ENCODE measurements around the gene KATNBL1. TPM values are rescaled to one million over a fixed set of nuclear protein-coding genes. Genes with fewer than 3 reads are reported as not detected.
"Not testable (repeated sequence)": the region's sequence is repeated elsewhere in the genome, so short reads cannot be mapped to it uniquely, and the experiment has no call there.

The KATNBL1 gene
- total RNA-seq, 1 donor from 2014 or later, result 42.3 TPM

DNA sequence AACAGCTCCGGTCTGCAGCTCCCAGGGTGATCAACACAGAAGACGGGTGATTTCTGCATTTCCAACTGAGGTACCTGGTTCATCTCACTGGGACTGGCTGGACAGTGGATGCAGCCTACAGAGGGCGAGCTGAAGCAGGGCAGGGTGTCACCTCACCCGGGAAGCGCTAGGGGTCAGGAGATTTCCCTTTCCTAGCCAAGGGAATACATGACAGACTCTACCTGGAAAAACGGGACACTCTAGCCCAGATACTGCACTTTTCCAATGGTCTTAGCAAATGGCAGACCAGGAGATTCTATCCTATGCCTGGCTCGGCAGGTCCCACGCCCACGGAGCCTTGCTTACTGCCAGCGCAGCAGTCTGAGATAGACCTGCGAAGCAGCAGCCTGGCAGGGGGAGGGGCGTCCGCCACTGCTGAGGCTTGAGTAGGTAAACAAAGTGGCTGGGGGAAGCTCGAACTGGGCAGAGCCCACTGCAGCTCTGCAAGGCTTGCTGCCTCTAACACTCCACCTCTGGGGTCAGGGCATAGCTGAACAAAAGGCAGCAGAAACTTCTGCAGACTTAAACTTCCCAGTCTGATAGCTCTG lies 43.8 kb downstream of the KATNBL1 start:
- H3K9me3 Mint-ChIP-seq, result peaks cover 57% of the 10 kb centered on the region
- H3K27me3 Mint-ChIP-seq (ENCODE audit: low read depth); H3K27ac Mint-ChIP-seq; H3K4me3 Mint-ChIP-seq (ENCODE audit: low read depth); DNase-seq (ENCODE audit: low spot score); H3K4me1 Mint-ChIP-seq (ENCODE audit: low read depth); intact Hi-C loops (cut with micrococcal nuclease): not testable (repeated sequence)
- peaks cover 66% of the 10 kb centered on the region for H3K36me3 Mint-ChIP-seq (ENCODE audit: low read depth)

DNA sequence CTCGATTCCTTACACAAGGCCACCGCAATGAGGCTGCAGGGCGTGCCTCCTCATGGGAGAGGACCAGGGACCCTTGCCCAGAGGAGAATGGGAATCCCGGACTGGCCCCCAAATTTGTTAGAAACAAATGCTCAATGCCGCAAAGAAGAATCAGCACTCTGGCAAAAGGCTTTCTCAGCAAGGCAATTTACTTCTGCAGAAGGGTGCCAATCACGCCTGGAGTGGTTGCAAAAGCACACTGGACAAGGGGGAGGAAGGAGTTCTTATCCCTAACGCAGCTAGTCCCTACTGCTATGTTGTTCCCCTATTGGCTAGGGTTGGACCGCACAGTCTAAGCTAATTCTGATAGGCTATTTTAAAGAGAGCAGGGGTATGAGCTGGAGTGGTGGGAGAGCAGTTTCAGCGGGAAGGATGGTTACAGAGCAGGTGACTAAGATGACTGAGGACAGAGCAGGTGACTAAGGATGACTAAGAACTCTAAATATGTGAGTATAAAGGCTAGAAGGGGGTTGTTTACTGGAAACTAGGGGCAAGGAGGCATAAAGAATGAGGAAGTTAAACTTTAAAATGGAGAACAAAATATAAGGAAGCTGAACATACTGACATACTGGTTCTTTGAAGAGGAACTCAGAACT lies 48.5 kb downstream of the KATNBL1 start:
- Mint-ChIP-seq H3K27ac (no peak overlapping the region), H3K9me3 (peaks cover 70% of the 10 kb centered on the region), H3K36me3 (ENCODE audit: low read depth) (peaks cover 88% of the 10 kb centered on the region), H3K4me3 (ENCODE audit: low read depth) (no peak overlapping the region), H3K4me1 (ENCODE audit: low read depth) (peaks cover 1% of the 10 kb centered on the region), H3K27me3 (ENCODE audit: low read depth) (no peaks in the 10 kb centered on the region)
- DNase-seq (ENCODE audit: low spot score), result no peak
- intact Hi-C loops (cut with micrococcal nuclease), result no loop called here

DNA sequence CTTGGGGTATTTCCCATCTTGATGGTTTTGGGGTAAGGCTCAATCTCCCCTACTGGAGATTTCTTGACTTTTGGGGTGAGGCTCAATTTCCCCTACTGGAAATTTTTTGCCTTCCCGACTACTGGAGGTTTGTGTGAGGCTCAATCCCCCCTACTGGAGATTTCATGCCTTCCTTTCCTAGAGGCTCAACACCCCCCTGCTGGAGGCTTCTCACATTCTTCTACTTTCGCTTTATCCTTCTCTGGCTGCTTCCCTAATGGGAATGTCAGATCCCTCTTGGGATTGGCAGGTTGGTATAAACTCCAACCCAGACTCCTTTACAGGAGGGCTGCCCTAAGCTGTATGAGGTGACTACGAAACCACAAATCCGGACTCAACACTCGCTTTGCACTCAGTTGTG lies 49.2 kb downstream of the KATNBL1 start:
- intact Hi-C loops (cut with micrococcal nuclease), result no loop called here
- H3K27ac Mint-ChIP-seq, result no peak overlapping the region
- H3K27me3 Mint-ChIP-seq (ENCODE audit: low read depth), result no peaks in the 10 kb centered on the region
- H3K4me3 Mint-ChIP-seq (ENCODE audit: low read depth), result no peak overlapping the region
- peaks cover 2% of the 10 kb centered on the region for H3K4me1 Mint-ChIP-seq (ENCODE audit: low read depth)
- peaks cover 77% of the 10 kb centered on the region for H3K9me3 Mint-ChIP-seq
- peaks cover 95% of the 10 kb centered on the region for H3K36me3 Mint-ChIP-seq (ENCODE audit: low read depth)
- DNase-seq (ENCODE audit: low spot score), result no peak

DNA sequence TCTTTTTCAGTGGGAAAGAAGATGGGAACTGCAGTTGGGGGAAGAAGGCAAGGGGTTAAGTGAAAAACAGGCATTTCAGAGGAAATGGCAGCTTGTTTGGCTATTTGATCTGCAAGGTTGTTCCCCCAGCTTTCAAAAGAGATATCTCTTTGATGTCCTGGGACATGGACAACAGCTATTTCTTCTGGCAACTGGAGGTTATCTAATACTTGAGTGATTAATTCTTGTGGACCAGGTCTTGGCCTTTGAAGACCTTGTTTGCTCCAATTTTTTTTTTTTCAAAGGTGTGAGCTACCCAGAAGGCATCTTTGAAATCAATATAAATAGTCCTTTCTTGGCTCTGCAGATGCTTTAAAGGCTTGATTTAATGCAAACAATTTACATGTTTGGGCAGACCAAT lies 51.5 kb downstream of the KATNBL1 start:
- Mint-ChIP-seq H3K4me1 (ENCODE audit: low read depth) (peaks cover 4% of the 10 kb centered on the region), H3K9me3 (peaks cover 80% of the 10 kb centered on the region), H3K4me3 (ENCODE audit: low read depth) (no peak overlapping the region), H3K27ac (no peak overlapping the region), H3K27me3 (ENCODE audit: low read depth) (no peaks in the 10 kb centered on the region), H3K36me3 (ENCODE audit: low read depth) (peaks cover 96% of the 10 kb centered on the region)
- no peak for DNase-seq (ENCODE audit: low spot score)
- intact Hi-C loops (cut with micrococcal nuclease), result no loop called here

GRCh38 chr15:34155859-34156258 lies 54.0 kb downstream of the KATNBL1 start:
- peaks cover 62% of the 10 kb centered on the region for H3K9me3 Mint-ChIP-seq
- H3K36me3 Mint-ChIP-seq (ENCODE audit: low read depth), result peaks cover 90% of the 10 kb centered on the region
- intact Hi-C loops (cut with micrococcal nuclease), result no loop called here
- no peaks in the 10 kb centered on the region for H3K27me3 Mint-ChIP-seq (ENCODE audit: low read depth)
- H3K4me3 Mint-ChIP-seq (ENCODE audit: low read depth), result no peak overlapping the region
- peaks cover 4% of the 10 kb centered on the region for H3K4me1 Mint-ChIP-seq (ENCODE audit: low read depth)
- no peak for DNase-seq (ENCODE audit: low spot score)
- no peak overlapping the region for H3K27ac Mint-ChIP-seq

DNA sequence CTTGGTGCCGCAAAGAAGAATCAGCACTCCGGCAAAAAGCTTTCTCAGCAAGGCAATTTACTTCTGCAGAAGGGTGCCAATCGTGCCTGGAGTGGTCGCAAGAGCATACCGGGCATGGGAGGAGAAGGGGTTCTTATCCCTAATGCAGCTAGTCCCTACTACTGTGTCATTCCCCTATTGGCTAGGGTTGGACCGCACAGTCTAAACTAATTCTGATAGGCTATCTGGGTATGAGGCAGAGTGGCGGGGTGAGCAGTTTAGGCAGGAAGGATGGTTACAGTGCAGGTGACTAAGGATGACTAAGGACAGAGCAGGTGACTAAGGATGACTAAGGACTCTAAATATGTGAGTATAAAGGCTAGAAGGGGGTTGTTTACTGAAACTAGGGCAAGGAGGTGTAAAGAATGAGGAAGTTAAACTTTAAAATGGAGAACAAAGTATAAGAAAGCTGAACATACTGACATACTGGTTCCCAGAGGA lies 55.1 kb downstream of the KATNBL1 start:
- intact Hi-C loops (cut with micrococcal nuclease), result no loop called here
- Mint-ChIP-seq H3K27me3 (ENCODE audit: low read depth) (no peaks in the 10 kb centered on the region), H3K4me3 (ENCODE audit: low read depth) (no peak overlapping the region), H3K9me3 (peaks cover 51% of the 10 kb centered on the region), H3K27ac (no peak overlapping the region), H3K36me3 (ENCODE audit: low read depth) (peaks cover 88% of the 10 kb centered on the region), H3K4me1 (ENCODE audit: low read depth) (peaks cover 4% of the 10 kb centered on the region)
- no peak for DNase-seq (ENCODE audit: low spot score)

DNA sequence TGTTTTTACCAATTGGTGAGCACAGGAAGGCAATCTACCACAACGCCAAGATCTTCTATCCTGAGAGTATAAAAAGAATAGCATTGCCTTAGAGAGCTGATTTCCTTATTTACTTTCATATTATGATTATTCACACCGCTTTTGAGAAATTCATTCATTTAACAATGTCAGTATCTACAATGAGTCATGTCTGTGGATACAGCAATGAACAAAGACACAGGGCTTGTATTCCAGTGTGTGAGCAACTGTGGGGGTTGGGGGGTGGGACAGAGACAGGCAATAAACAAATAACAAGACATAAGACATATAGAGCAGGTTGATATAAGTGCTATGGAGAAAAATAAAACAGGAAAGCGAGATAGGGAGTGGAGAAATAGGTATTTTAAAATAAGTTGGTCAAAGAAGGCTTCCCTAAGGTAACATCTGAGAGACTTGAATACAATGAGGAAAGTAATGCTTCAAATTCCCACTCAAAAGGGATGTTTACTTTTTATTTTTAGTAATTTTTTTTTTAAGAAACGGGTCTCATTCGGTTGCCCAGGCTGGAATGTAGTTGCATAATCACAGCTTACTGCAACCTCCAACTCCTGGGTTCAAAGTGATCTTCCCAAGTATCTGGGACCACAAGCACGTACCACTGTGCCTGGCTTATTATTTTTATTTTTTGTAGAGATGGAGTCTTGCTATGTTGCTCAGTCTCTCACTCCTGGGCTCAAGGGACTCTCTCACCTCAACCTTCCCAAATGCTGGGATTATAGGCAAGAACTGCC lies 62.3 kb downstream of the KATNBL1 start:
- no peak for DNase-seq (ENCODE audit: low spot score)
- H3K9me3 Mint-ChIP-seq, result no peaks in the 10 kb centered on the region
- intact Hi-C loops (cut with micrococcal nuclease), result no loop called here
- H3K4me3 Mint-ChIP-seq (ENCODE audit: low read depth), result no peak overlapping the region
- H3K27me3 Mint-ChIP-seq (ENCODE audit: low read depth), result no peaks in the 10 kb centered on the region
- peak overlapping the region; percentile 26 for H3K27ac Mint-ChIP-seq
- H3K36me3 Mint-ChIP-seq (ENCODE audit: low read depth), result peaks cover 54% of the 10 kb centered on the region
- H3K4me1 Mint-ChIP-seq (ENCODE audit: low read depth), result peaks cover 2% of the 10 kb centered on the region

DNA sequence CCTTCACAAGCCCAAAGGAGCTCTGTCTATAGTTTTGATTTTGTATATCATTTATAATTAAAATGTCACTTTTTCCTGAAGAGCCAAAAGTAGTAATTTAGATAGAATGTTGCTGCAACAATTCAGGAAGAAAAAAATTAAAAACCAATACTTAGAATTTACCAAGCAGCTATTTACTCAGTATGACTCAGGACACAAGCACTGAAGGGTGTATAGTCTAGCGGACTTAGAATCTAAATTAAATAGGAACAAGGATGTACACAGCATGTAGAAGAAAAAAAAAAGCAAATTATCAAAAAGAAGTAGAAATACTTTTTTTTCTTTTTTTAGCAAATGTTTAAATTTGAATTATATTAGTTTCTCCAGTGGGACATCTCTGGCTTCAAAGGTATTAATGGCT lies 76.4 kb downstream of the KATNBL1 start:
- no peak for DNase-seq (ENCODE audit: low spot score)

DNA sequence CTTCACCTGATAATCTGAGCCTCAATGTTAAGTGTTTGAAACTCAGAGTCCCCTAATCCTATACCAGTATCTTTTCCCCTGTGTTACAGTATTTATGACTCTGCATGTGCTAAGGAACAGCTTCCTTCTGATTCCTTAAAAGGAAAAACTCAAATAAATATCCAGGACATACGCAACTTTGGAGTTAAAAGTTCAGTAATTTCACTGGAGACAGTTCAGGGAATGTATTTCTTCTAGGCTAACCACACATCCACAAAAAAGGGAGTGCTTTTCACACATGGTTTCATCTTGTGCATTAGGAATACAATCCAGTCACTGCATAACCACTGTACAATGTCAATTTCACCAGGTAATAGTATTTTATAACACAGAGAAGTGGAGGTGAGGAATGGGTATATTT lies 77.0 kb downstream of the KATNBL1 start:
- Mint-ChIP-seq H3K9me3 (no peaks in the 10 kb centered on the region), H3K36me3 (ENCODE audit: low read depth) (no peaks in the 10 kb centered on the region), H3K4me1 (ENCODE audit: low read depth) (no peaks in the 10 kb centered on the region), H3K27me3 (ENCODE audit: low read depth) (no peaks in the 10 kb centered on the region), H3K4me3 (ENCODE audit: low read depth) (no peak overlapping the region), H3K27ac (no peak overlapping the region)
- intact Hi-C loops (cut with micrococcal nuclease), result no loop called here
- DNase-seq (ENCODE audit: low spot score), result no peak

More for the DNA sequence above, 76.4 kb downstream of the KATNBL1 start:
- no peaks in the 10 kb centered on the region for H3K9me3 Mint-ChIP-seq
- intact Hi-C loops (cut with micrococcal nuclease), result no loop called here
- no peak overlapping the region for H3K27ac Mint-ChIP-seq
- no peaks in the 10 kb centered on the region for H3K4me1 Mint-ChIP-seq (ENCODE audit: low read depth)
- H3K4me3 Mint-ChIP-seq (ENCODE audit: low read depth), result no peak overlapping the region
- no peaks in the 10 kb centered on the region for H3K27me3 Mint-ChIP-seq (ENCODE audit: low read depth)
- no peaks in the 10 kb centered on the region for H3K36me3 Mint-ChIP-seq (ENCODE audit: low read depth)

DNA sequence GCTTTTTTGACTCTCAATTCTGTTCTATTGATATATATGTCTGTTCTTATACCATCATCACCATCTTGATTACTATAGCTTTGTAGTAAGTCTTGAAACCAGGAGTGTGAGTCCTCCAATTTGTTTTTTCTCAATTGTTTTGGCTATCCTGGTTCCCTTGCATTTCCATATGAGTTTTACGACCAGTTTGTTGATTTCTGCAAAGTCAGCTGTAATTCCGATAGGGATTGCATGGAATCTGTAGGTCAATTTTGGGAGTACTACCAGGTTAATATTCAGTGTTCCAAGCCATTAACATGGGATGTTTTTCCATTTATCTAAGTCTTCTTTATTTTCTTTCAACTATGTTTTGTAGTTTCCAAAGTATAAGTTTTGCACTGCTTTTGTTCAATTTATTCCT lies 81.0 kb downstream of the KATNBL1 start:
- no peak for DNase-seq (ENCODE audit: low spot score)
- H3K4me3 Mint-ChIP-seq (ENCODE audit: low read depth), result no peak overlapping the region
- intact Hi-C loops (cut with micrococcal nuclease), result no loop called here
- H3K4me1 Mint-ChIP-seq (ENCODE audit: low read depth), result no peaks in the 10 kb centered on the region
- no peaks in the 10 kb centered on the region for H3K9me3 Mint-ChIP-seq
- H3K36me3 Mint-ChIP-seq (ENCODE audit: low read depth), result no peaks in the 10 kb centered on the region
- H3K27ac Mint-ChIP-seq, result no peak overlapping the region
- peaks cover 8% of the 10 kb centered on the region for H3K27me3 Mint-ChIP-seq (ENCODE audit: low read depth)

DNA sequence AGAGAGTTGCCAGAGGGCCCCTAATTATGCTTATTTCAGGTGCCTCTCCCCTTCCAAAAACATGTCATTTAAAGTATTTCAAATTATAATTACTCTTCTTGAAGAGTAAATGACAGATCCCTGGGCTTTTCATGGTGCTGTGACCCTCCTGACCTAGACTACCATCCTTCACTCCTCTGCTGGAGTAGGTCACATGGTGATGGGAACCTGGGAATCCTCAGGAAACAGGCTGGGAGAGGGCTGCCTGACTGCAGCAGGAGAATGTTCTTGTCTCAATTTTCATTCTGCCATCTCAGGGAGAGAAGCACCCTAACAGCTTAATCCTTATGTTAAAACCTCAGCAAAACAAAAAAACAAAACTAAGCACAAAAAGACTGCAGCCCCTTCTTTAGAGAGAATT lies 83.4 kb downstream of the KATNBL1 start:
- Mint-ChIP-seq H3K4me1 (ENCODE audit: low read depth) (no peaks in the 10 kb centered on the region), H3K36me3 (ENCODE audit: low read depth) (no peaks in the 10 kb centered on the region), H3K9me3 (no peaks in the 10 kb centered on the region), H3K4me3 (ENCODE audit: low read depth) (no peak overlapping the region), H3K27ac (no peak overlapping the region), H3K27me3 (ENCODE audit: low read depth) (peaks cover 8% of the 10 kb centered on the region)
- intact Hi-C loops (cut with micrococcal nuclease), result no loop called here
- DNase-seq (ENCODE audit: low spot score), result no peak

DNA sequence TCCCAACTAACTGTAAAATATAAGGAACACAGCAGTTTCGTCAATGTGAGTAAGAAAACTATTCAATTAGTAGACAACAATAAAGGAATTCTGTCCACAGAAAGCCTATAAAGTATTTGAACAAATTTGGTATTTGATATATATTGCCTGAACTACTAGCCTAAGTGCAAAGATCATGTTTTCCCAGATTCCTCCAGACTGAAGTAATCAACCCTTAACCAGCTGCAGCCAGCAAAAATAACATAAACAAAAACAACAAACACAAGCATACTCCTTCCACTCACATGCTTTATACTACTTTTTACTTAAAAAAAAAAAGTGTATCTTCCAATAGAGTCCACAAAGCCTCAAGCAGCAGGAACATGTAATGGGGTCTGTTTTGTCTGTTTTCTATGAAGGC lies 84.0 kb downstream of the KATNBL1 start:
- intact Hi-C loops (cut with micrococcal nuclease), result no loop called here
- Mint-ChIP-seq H3K4me3 (ENCODE audit: low read depth) (no peak overlapping the region), H3K4me1 (ENCODE audit: low read depth) (no peaks in the 10 kb centered on the region), H3K9me3 (no peaks in the 10 kb centered on the region), H3K27ac (no peak overlapping the region), H3K36me3 (ENCODE audit: low read depth) (no peaks in the 10 kb centered on the region), H3K27me3 (ENCODE audit: low read depth) (peaks cover 8% of the 10 kb centered on the region)
- no peak for DNase-seq (ENCODE audit: low spot score)

GRCh38 chr15:34124651-34125050 lies 85.2 kb downstream of the KATNBL1 start:
- H3K36me3 Mint-ChIP-seq (ENCODE audit: low read depth), result no peaks in the 10 kb centered on the region
- DNase-seq (ENCODE audit: low spot score), result no peak
- H3K9me3 Mint-ChIP-seq, result no peaks in the 10 kb centered on the region
- no peak overlapping the region for H3K27ac Mint-ChIP-seq
- H3K4me3 Mint-ChIP-seq (ENCODE audit: low read depth), result no peak overlapping the region
- peaks cover 10% of the 10 kb centered on the region for H3K27me3 Mint-ChIP-seq (ENCODE audit: low read depth)
- intact Hi-C loops (cut with micrococcal nuclease), result no loop called here
- no peaks in the 10 kb centered on the region for H3K4me1 Mint-ChIP-seq (ENCODE audit: low read depth)

Data from activated T-helper 2 cell treated with anti-CD3 and anti-CD28 coated beads, Interferon-gamma antibody, Interleukin-2, Interleukin-4, amounts not matched to agents 10 μg/mL and 5 μg/mL and 100 μg/mL, durations not matched to agents 14 hours and 24 hours and 36 hours (primary cell).